ENCODE measurements around the gene TMC1.
"Not testable (repeated sequence)": the region's sequence is repeated elsewhere in the genome, so short reads cannot be mapped to it uniquely, and the experiment has no call there.

TMC1 gene

GRCh38 chr9:72850209-72850608 lies 328.8 kb downstream of the TMC1 start:
- H3K9ac ChIP-seq (ENCODE audit: low read length); H3K14ac ChIP-seq (ENCODE audit: low read length); H3K4me2 ChIP-seq (ENCODE audit: low read length); H2BK120ac ChIP-seq (ENCODE audit: insufficient read depth, low read length, poor library complexity); H3K79me1 ChIP-seq (ENCODE audit: low read length); H2BK5ac ChIP-seq (ENCODE audit: low read depth, low read length, poor library complexity); H3K4me1 ChIP-seq (ENCODE audit: control insufficient read depth in 1 of 2, insufficient read depth in 2 of 2, low read length in 2 of 2); H3K27me3 ChIP-seq (ENCODE audit: insufficient read depth, low read length); H3K36me3 ChIP-seq (ENCODE audit: control insufficient read depth in 1 of 2, insufficient read depth in 2 of 2, low read length in 2 of 2); DNase-seq; H2AK5ac ChIP-seq (ENCODE audit: low read length); H3K79me2 ChIP-seq (ENCODE audit: control insufficient read depth, insufficient read depth, low read length, poor library complexity); H4K8ac ChIP-seq (ENCODE audit: low read depth, low read length); H3K9me3 ChIP-seq (ENCODE audit: insufficient read depth, low read depth, low read length); H3K27ac ChIP-seq (ENCODE audit: low read depth, low read length); H3K4ac ChIP-seq (ENCODE audit: low read depth, low read length); H3K18ac ChIP-seq (ENCODE audit: low read length); H4K91ac ChIP-seq (ENCODE audit: low read depth, low read length); H3K4me3 ChIP-seq (ENCODE audit: low read depth, low read length); H2BK12ac ChIP-seq (ENCODE audit: low read length); H4K12ac ChIP-seq (ENCODE audit: low read depth, low read length); H2AFZ ChIP-seq (ENCODE audit: insufficient read depth, low read length, poor library complexity); H3K23ac ChIP-seq (ENCODE audit: low read length): not testable (repeated sequence)
- WGBS (ENCODE audit: extremely low coverage, insufficient coverage, insufficient read length), result no CpG with 5 or more reads among the region's 4 CpGs

GRCh38 chr9:72855321-72855720 lies 333.9 kb downstream of the TMC1 start:
- H3K36me3 ChIP-seq (ENCODE audit: control insufficient read depth in 1 of 2, insufficient read depth in 2 of 2, low read length in 2 of 2), result no peaks in the 10 kb centered on the region

GRCh38 chr9:72855890-72856523 lies 334.6 kb downstream of the TMC1 start:
- no peak overlapping the region for H3K27ac ChIP-seq (ENCODE audit: low read depth, low read length)
- H3K4me3 ChIP-seq (ENCODE audit: low read depth, low read length), result no peak overlapping the region
- H2BK120ac ChIP-seq (ENCODE audit: insufficient read depth, low read length, poor library complexity), result no peak overlapping the region
- H3K18ac ChIP-seq (ENCODE audit: low read length), result no peak overlapping the region
- no peak overlapping the region for H4K8ac ChIP-seq (ENCODE audit: low read depth, low read length)
- no peak overlapping the region for H4K91ac ChIP-seq (ENCODE audit: low read depth, low read length)
- H4K12ac ChIP-seq (ENCODE audit: low read depth, low read length), result no peak overlapping the region
- H3K4me1 ChIP-seq (ENCODE audit: control insufficient read depth in 1 of 2, insufficient read depth in 2 of 2, low read length in 2 of 2), result peaks cover 0 to 2% of the 10 kb centered on the region in 2 experiments
- H2AK5ac ChIP-seq (ENCODE audit: low read length), result no peak overlapping the region
- no CpG with 5 or more reads among the region's 5 CpGs for whole genome bisulfite sequencing (ENCODE audit: extremely low coverage, insufficient coverage, insufficient read length)
- no peaks in the 10 kb centered on the region for H3K9me3 ChIP-seq (ENCODE audit: insufficient read depth, low read depth, low read length)
- no peak overlapping the region for H3K23ac ChIP-seq (ENCODE audit: low read length)
- H3K9ac ChIP-seq (ENCODE audit: low read length), result no peak overlapping the region
- H3K27me3 ChIP-seq (ENCODE audit: insufficient read depth, low read length), result no peaks in the 10 kb centered on the region
- no peak overlapping the region for H3K4ac ChIP-seq (ENCODE audit: low read depth, low read length)
- no peak overlapping the region for H2BK5ac ChIP-seq (ENCODE audit: low read depth, low read length, poor library complexity)
- no peaks in the 10 kb centered on the region for H3K79me2 ChIP-seq (ENCODE audit: control insufficient read depth, insufficient read depth, low read length, poor library complexity)
- DNase-seq, result no peak
- H3K79me1 ChIP-seq (ENCODE audit: low read length), result peaks cover 2% of the 10 kb centered on the region
- H2AFZ ChIP-seq (ENCODE audit: insufficient read depth, low read length, poor library complexity), result no peak overlapping the region
- H3K4me2 ChIP-seq (ENCODE audit: low read length), result no peak overlapping the region
- H2BK12ac ChIP-seq (ENCODE audit: low read length), result no peak overlapping the region
- H3K14ac ChIP-seq (ENCODE audit: low read length), result no peak overlapping the region
- no peaks in the 10 kb centered on the region for H3K36me3 ChIP-seq (ENCODE audit: control insufficient read depth in 1 of 2, insufficient read depth in 2 of 2, low read length in 2 of 2)

More at GRCh38 chr9:72855321-72855720, 333.9 kb downstream of the TMC1 start:
- Histone ChIP-seq H3K4ac (ENCODE audit: low read depth, low read length) (no peak overlapping the region), H3K4me2 (ENCODE audit: low read length) (no peak overlapping the region), H2BK12ac (ENCODE audit: low read length) (no peak overlapping the region), H3K14ac (ENCODE audit: low read length) (no peak overlapping the region), H3K4me3 (ENCODE audit: low read depth, low read length) (no peak overlapping the region), H3K79me1 (ENCODE audit: low read length) (peaks cover 2% of the 10 kb centered on the region), H4K8ac (ENCODE audit: low read depth, low read length) (no peak overlapping the region), H3K18ac (ENCODE audit: low read length) (no peak overlapping the region), H3K4me1 (ENCODE audit: control insufficient read depth in 1 of 2, insufficient read depth in 2 of 2, low read length in 2 of 2) (peaks cover 0 to 2% of the 10 kb centered on the region in 2 experiments), H3K9me3 (ENCODE audit: insufficient read depth, low read depth, low read length) (no peaks in the 10 kb centered on the region), H2BK120ac (ENCODE audit: insufficient read depth, low read length, poor library complexity) (no peak overlapping the region), H4K12ac (ENCODE audit: low read depth, low read length) (no peak overlapping the region), H3K27me3 (ENCODE audit: insufficient read depth, low read length) (no peaks in the 10 kb centered on the region), H2AK5ac (ENCODE audit: low read length) (no peak overlapping the region), H3K23ac (ENCODE audit: low read length) (no peak overlapping the region), H3K9ac (ENCODE audit: low read length) (no peak overlapping the region), H4K91ac (ENCODE audit: low read depth, low read length) (no peak overlapping the region), H2AFZ (ENCODE audit: insufficient read depth, low read length, poor library complexity) (no peak overlapping the region), H2BK5ac (ENCODE audit: low read depth, low read length, poor library complexity) (no peak overlapping the region), H3K27ac (ENCODE audit: low read depth, low read length) (no peak overlapping the region), H3K79me2 (ENCODE audit: control insufficient read depth, insufficient read depth, low read length, poor library complexity) (no peaks in the 10 kb centered on the region)
- no peak for DNase-seq
- WGBS (ENCODE audit: extremely low coverage, insufficient coverage, insufficient read length), result no CpG with 5 or more reads among the region's 1 CpG

- Histone ChIP-seq H3K23ac (ENCODE audit: low read length) (no peak overlapping the region), H3K18ac (ENCODE audit: low read length) (no peak overlapping the region), H2BK5ac (ENCODE audit: low read depth, low read length, poor library complexity) (no peak overlapping the region), H3K27me3 (ENCODE audit: insufficient read depth, low read length) (no peaks in the 10 kb centered on the region), H3K4me2 (ENCODE audit: low read length) (no peak overlapping the region), H3K36me3 (ENCODE audit: control insufficient read depth in 1 of 2, insufficient read depth in 2 of 2, low read length in 2 of 2) (no peaks in the 10 kb centered on the region), H4K12ac (ENCODE audit: low read depth, low read length) (no peak overlapping the region), H3K9ac (ENCODE audit: low read length) (no peak overlapping the region), H3K14ac (ENCODE audit: low read length) (no peak overlapping the region), H3K4me1 (ENCODE audit: control insufficient read depth in 1 of 2, insufficient read depth in 2 of 2, low read length in 2 of 2) (peaks cover 0 to 2% of the 10 kb centered on the region in 2 experiments), H2BK12ac (ENCODE audit: low read length) (no peak overlapping the region), H3K4ac (ENCODE audit: low read depth, low read length) (no peak overlapping the region), H2BK120ac (ENCODE audit: insufficient read depth, low read length, poor library complexity) (no peak overlapping the region), H3K27ac (ENCODE audit: low read depth, low read length) (no peak overlapping the region), H3K79me1 (ENCODE audit: low read length) (peaks cover 2% of the 10 kb centered on the region), H4K91ac (ENCODE audit: low read depth, low read length) (no peak overlapping the region), H3K9me3 (ENCODE audit: insufficient read depth, low read depth, low read length) (no peaks in the 10 kb centered on the region), H2AFZ (ENCODE audit: insufficient read depth, low read length, poor library complexity) (no peak overlapping the region), H4K8ac (ENCODE audit: low read depth, low read length) (no peak overlapping the region), H3K79me2 (ENCODE audit: control insufficient read depth, insufficient read depth, low read length, poor library complexity) (no peaks in the 10 kb centered on the region), H3K4me3 (ENCODE audit: low read depth, low read length) (no peak overlapping the region), H2AK5ac (ENCODE audit: low read length) (no peak overlapping the region)
- peak; percentile 33 to 83 for DNase-seq
- WGBS (ENCODE audit: extremely low coverage, insufficient coverage, insufficient read length), result no CpG with 5 or more reads among the region's 8 CpGs
These were observed 335.7 kb downstream of the TMC1 start for GRCh38 chr9:72856972-72857623.

All from trophoblast cell (in vitro differentiated cells and primary cell).